ENCODE measurements around the gene APOO. TPM values are rescaled to one million over a fixed set of nuclear protein-coding genes. Genes with fewer than 3 reads are reported as not detected.
A peak's percentile ranks its signal among the peaks of the same experiment; 100 is the strongest.

APOO gene
- total RNA-seq (2014; rRNA removed; shearing (Covaris generic); ENCODE audit: low replicate concordance), result 20.2 and 23.5 TPM in 2 replicates

DNA sequence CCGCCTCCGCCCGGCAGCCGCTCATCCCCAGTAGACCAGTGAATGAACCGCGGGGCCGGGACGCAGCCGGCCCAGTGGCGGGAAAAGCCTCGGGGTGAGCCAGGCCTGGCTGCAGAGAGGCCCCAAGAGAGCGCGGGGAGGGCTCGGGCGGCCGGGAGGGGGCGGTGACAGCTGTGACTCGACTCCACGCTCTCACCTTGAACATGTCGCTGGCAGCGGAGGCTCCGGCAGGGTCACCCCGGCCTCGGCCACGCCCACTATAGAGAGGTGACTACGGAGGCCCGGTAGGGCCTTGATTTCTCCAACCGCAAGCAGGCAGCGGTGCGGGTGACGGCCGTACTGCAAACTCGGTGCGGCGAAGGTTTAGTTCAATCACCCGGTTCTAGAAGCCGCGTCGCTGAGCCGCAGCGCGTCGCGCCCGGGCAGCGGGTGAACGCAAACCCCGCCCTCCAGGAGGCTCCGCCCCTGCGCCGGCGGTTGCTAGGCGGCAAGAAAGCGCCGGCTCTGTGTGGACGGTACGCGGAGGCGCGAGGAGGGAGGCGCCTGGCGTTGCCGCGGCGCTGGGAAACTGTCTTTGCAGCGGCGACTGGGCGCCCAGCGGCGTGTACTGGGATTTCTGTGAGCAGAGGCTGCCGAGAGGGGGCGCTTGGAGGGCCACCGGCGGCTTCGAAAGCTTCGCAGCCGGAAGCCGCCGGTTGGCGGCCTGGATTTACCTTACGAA is at the start of gene APOO, which contains the start of gene CXorf58:
Gene APOO (minus strand): TSS at position 441 of the 721 bp plus-strand sequence. CDS start 236 bp downstream, at position 205.
Gene CXorf58 (plus strand): TSS at position 509 of the 721 bp plus-strand sequence. CDS start 2,297 bp downstream, outside the sequence.
- DNase-seq, result peak; percentile 91

DNA sequence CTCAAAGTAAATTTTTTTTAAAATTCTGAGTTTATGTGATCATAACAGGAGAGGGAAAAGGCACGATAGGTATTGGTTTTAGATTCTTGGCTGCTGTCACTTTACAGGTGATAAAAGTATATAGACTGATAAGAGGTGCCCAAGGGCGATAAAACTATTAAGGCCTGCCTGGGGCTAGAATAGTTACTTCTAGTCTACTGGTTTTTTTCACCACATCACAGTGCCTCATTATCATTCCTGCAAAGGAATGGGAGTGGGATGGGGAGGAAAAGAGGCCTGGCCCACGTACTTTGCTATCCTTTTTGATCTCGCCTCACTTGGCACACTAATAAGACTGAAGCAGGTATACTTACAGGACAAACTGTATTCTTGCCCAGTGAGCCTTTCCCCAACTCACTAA is 46.7 kb upstream of the APOO start:
- no peak overlapping the region for H3K4me3 ChIP-seq
- H3K9me3 ChIP-seq, result no peaks in the 10 kb centered on the region
- no peaks in the 10 kb centered on the region for H3K27me3 ChIP-seq
- no peaks in the 10 kb centered on the region for H3K36me3 ChIP-seq
- no peak for DNase-seq

More for the DNA sequence above, at the start of gene APOO, which contains the start of gene CXorf58:
- H3K4me3 ChIP-seq, result peak within 1 kb of the TSS; percentile 75
- no peaks in the 10 kb centered on the region for H3K9me3 ChIP-seq
- no peaks in the 10 kb centered on the region for H3K36me3 ChIP-seq
- H3K27me3 ChIP-seq, result no peaks in the 10 kb centered on the region

DNA sequence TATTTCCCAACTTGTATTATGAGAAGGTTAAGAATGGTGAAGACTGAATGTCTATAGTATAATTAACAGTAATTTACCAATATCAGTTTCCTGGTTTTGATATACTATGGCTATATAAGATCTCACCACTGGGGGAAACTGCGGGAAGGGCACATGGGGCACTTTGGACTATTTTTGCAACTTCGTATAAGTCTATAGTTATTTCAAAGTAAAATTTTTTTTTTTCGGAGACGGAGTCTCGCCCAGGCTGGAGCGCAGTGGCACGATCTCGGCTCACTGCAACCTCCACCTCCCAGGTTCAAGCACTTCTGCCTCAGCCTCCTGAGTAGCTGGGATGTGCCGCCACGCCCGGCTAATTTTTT is 46.2 kb upstream of the APOO start:
- H3K4me3 ChIP-seq, result no peak overlapping the region
- H3K36me3 ChIP-seq, result no peaks in the 10 kb centered on the region
- no peaks in the 10 kb centered on the region for H3K27me3 ChIP-seq
- H3K9me3 ChIP-seq, result no peaks in the 10 kb centered on the region
- no peak for DNase-seq

DNA sequence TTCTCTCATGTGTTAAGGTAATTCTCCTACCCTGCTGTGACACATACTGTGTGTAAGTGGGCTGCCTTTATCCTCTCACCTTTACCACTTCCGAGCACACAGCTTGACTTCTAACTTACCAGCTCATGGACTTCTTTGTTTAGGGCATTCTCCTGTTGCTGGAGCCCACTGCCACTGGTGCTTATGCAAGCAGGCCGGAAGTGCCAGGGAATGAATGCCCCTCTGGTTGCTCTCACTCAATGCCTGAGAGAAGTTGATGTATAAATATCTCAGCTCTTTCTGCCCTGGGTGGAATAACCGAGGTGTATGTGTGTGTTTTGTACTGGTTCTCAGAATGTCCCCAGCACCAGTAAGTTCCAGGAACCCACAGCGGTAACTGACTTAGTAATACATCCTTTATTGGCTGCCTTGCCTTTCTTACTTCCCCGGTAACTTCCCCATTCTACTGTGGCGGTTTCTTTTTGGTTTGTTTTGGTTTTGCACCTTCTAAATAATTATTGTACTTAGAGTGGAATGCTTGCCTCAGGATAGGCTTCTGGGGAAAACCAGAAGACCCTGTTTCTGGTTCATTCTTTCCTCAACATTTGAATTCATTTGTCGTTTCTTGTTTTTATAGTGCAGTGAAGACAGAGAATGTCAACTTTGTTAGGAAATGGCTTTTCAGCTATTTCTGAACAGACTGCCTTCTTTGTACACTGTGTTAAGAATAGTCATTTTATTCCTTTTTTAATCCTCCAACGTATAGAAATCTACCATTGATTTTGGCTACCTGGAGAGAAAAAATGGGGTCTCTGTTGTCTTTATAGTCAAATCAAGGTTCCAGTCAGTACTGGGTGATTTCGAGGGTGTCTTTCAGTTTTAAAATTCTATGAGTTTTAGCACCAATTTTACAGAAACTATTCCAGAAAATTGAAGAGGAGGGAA is 45.5 kb upstream of the APOO start:
- no peaks in the 10 kb centered on the region for H3K36me3 ChIP-seq
- DNase-seq, result peak; percentile 10
- no peaks in the 10 kb centered on the region for H3K9me3 ChIP-seq
- H3K27me3 ChIP-seq, result no peaks in the 10 kb centered on the region
- H3K4me3 ChIP-seq, result peak overlapping the region; percentile 33

DNA sequence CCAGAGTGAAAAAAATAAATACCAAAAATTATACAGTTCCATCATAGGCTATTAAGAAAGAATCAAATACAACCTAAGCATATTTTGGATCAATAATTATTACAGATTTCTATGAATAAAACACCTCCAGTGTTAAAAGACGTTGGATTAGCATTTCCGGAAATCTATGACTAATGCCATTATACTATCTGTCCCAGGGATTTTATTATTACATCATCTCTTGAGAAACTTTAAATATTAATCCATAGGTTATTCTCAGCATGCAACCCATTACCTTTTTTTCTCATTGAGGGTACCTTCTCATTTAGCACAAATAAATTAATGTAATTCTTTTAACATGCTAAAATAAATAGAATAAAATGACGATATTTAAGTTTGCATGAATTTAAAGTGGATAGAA is 44.7 kb upstream of the APOO start:
- Histone ChIP-seq H3K4me3 (no peak overlapping the region), H3K36me3 (no peaks in the 10 kb centered on the region), H3K27me3 (no peaks in the 10 kb centered on the region), H3K9me3 (no peaks in the 10 kb centered on the region)
- no peak for DNase-seq

DNA sequence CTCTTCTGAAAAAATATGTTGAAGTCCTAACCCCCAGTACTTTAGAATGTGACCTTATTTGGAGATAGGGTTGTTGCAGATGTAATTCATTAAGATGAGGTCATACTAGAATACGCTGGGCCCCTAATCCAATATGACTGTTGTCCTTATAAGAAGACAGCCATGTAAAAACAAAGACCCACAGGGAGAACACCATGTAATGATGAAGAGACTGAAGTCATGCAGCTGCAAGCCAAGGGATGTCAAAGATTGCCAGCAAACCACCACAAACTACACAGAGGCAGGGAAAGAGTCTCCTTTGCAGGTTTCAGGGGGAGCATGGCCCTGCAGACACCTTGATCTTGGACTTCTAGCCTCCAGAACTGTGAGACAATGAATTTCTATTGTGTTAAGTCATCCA is 37.5 kb upstream of the APOO start:
- Histone ChIP-seq H3K36me3 (no peaks in the 10 kb centered on the region), H3K27me3 (no peaks in the 10 kb centered on the region), H3K9me3 (no peaks in the 10 kb centered on the region), H3K4me3 (no peak overlapping the region)
- DNase-seq, result no peak

DNA sequence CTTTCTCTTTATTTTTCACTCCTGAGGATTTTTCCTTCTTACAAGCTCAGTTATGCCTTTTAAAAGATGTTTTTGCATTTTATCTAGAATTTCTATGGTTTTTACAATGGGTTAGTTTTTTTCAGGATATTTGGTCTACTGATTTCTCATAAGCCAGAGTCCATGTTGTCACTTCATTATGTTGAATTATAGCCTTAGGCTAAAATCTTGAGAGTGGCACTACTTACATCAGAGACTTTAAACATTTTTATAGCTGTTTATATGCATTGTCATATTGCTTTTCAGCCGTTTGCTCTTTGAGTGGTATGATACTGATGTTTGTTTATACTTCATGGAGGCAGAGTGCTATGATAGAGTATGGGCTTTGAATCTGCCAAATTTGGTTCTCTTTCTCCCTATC is 36.5 kb upstream of the APOO start:
- Histone ChIP-seq H3K27me3 (no peaks in the 10 kb centered on the region), H3K36me3 (no peaks in the 10 kb centered on the region), H3K4me3 (no peak overlapping the region), H3K9me3 (no peaks in the 10 kb centered on the region)
- DNase-seq, result no peak

DNA sequence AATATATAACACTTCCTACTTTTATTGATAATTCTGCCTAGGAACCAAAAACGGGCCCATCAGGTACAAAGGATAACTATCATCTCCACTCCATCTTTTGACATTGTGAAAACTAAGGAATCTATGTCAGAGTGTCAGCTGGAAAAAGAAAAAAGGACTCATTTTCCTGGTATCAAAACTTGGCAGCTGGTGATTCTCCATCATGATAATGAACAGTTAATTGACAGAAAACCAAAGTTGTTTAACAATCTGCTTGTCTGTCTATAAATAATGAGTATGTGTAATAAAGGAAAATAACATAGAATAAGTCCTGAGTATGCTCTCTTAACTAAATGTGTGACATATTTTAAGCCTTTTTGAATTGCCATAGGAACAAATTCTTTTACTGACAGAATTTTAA is 31.5 kb upstream of the APOO start:
- Histone ChIP-seq H3K36me3 (no peaks in the 10 kb centered on the region), H3K9me3 (no peaks in the 10 kb centered on the region), H3K4me3 (no peak overlapping the region), H3K27me3 (no peaks in the 10 kb centered on the region)
- DNase-seq, result no peak

DNA sequence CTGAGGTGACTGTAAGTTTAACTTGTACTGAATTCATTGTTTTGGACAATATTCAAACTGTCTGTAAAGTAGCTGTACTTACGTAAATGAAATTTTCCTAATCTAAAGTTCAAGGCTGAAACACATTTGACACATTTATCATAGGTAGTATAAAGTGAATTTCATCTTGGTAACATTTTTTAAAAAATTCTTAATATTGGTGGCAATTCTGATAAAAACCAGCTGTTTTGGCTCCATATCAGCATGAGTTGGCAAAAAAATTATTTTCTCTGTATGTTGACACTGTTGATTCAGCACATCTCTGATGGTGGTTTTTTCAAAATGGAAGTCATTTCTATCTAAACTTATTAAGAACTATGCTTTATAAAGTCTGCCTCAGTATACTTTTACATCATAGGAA is 31.0 kb upstream of the APOO start:
- no peaks in the 10 kb centered on the region for H3K36me3 ChIP-seq
- H3K9me3 ChIP-seq, result no peaks in the 10 kb centered on the region
- no peak overlapping the region for H3K4me3 ChIP-seq
- no peak for DNase-seq
- no peaks in the 10 kb centered on the region for H3K27me3 ChIP-seq

DNA sequence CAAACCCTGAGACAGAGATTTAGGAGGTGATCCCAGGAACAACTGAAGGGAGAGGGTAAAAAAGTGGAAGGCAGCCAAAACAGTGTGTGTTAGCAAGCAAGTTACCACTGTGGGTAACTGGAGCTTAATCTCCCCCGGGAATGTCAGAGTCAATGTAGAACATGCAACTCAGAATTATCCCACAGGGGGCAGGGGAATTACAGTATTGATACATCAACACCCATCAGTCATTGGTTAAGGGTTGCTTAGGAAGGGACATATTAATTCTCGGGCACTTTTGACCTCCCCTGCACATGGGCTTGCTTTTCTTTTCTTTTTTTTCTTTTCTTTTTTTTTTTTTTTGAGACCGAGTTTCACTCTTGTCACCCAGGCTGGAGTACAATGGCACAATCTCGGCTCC is 29.4 kb upstream of the APOO start:
- no peaks in the 10 kb centered on the region for H3K36me3 ChIP-seq
- no peak for DNase-seq
- no peaks in the 10 kb centered on the region for H3K9me3 ChIP-seq
- H3K27me3 ChIP-seq, result no peaks in the 10 kb centered on the region
- H3K4me3 ChIP-seq, result no peak overlapping the region

DNA sequence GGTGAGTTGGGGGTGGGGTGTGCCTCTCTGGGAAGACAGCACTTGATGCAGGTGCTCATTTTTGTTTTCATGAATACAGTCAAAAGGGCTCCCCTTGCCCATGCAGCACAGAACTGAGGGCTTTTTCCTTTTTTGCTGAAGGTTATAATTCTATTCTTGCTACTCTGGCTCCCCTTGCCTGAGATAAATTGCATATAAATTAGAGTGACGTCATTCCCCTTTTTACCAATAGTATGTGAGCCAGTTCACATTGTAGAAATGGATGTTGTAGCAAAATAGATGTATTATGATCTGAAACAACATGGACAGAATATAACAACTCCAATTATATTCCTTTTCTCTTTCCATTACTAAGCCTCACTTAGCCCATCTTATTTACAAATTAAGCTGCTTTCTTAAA is 28.4 kb upstream of the APOO start:
- no peak for DNase-seq
- Histone ChIP-seq H3K27me3 (no peaks in the 10 kb centered on the region), H3K4me3 (no peak overlapping the region), H3K9me3 (no peaks in the 10 kb centered on the region), H3K36me3 (no peaks in the 10 kb centered on the region)

DNA sequence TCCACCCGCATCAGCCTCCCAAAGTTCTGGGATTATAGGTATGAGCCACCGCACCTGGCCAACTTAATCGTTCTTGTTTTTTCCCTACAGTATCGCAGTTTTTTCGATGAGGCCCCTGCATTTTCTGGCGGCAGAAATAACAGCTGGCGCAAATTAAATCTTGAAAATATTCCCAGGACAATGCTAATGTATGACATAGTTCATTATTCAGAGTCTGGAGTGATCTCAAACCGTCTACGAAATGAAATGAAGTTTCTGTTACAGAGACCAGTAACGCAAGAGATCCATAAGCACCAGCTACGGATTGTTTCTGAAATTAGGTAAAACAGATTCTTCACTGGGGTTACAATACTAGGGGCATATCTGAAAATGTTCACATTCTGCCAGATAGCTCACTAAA is 27.4 kb upstream of the APOO start:
- Histone ChIP-seq H3K27me3 (no peaks in the 10 kb centered on the region), H3K9me3 (no peaks in the 10 kb centered on the region), H3K4me3 (no peak overlapping the region), H3K36me3 (no peaks in the 10 kb centered on the region)
- no peak for DNase-seq

DNA sequence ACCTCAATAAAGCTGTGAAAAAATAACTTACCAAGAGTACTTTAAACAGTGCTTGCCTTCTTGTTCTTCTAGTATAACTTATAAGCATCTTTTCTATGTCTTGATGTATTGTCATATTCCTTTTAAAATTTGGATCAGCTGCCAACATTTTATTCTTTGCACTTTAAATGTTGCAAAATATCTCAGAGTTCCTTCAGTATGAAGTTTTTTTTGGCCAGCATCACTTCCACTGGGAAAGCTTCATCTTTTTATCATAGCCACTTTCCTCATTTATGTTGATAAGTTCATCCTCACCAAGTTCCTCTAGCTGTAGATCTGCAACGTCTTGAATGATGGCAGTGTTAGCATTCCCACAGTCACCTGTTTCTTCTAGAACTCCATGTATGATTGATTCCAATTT is 24.3 kb upstream of the APOO start:
- Histone ChIP-seq H3K36me3 (no peaks in the 10 kb centered on the region), H3K9me3 (no peaks in the 10 kb centered on the region), H3K27me3 (no peaks in the 10 kb centered on the region), H3K4me3 (no peak overlapping the region)
- DNase-seq, result no peak

DNA sequence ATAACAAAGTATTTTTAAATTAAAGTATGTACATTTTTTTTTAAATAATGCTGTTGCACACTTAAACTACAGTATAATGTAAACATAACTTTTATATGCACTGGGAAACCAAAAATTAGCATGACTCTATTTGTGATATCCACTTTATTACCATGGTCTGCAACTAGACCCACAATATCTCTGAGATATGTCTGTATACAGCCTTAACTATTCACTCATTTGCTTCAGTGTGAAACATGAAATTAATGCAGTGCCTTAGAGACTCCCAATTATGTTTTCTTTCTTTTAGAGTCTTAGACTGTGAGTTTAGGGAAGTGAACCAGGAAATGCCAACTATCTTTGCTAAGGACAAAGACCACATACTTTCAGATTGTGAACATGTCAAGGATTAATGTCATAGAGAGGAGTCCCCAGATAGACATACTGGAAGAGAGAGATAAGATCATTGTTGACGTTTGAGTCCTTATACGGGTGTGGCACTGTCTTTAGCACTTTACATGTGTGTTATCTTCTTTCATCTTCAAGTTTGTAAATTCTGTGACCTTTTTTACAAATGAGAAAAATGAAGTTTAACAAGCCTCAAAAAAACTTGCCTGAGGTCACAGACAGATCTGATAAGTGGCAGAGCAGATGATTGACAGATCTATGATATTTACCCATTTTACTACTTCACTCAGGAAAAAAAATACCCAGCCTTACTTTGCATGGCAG is 23.3 kb upstream of the APOO start:
- no peak overlapping the region for H3K4me3 ChIP-seq
- no peaks in the 10 kb centered on the region for H3K9me3 ChIP-seq
- no peaks in the 10 kb centered on the region for H3K27me3 ChIP-seq
- DNase-seq, result no peak
- H3K36me3 ChIP-seq, result no peaks in the 10 kb centered on the region

DNA sequence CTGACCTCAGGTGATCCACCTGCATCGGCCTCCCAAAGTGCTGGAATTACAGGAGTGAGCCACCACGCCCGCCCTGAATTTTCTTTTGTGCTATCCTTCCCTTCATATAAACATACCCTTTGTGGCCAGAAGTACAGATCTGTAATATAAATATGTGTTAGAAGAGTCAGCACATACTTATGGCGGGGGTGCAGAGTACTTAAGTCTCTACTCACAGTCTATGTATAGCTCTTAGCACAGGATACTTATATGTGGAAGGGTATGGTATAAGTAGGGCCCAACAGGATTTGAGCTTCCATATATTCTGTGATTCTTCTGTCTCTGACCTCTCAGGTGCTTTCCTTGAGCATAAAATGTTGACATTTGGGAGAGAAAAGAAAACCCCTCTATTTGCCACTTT is 18.3 kb upstream of the APOO start:
- DNase-seq, result no peak
- Histone ChIP-seq H3K4me3 (no peak overlapping the region), H3K9me3 (no peaks in the 10 kb centered on the region), H3K36me3 (no peaks in the 10 kb centered on the region), H3K27me3 (no peaks in the 10 kb centered on the region)

DNA sequence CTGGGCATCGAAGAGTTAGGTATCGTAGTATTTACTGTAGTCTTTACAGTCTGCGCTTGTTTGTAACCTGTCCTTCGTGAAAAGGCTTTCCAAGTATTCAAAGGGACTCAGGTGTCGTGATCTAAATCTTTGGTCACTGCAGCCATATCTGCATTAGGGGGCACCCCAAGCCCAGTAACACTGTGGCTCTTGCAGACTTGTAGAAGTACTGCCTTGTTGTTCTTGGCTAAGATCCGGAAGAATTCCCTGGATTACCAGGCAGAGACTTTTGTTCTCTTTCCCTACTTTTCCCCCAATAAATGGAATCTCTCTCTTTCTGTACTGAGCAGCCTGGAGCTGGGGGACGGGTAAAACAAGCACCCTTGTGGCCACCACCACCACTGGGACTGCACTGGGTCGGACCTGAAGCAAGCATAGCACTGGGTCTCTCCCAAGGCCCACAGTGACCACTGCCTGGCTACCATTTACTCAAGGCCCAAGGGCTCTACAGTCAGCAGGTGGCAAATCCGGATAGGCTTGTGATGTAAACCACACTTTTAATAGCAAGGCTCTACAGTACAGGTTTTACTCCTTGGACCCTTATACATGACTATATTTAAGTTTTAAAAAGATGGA is 12.1 kb upstream of the APOO start:
- no peaks in the 10 kb centered on the region for H3K36me3 ChIP-seq
- H3K27me3 ChIP-seq, result no peaks in the 10 kb centered on the region
- no peak for DNase-seq
- no peaks in the 10 kb centered on the region for H3K9me3 ChIP-seq
- no peak overlapping the region for H3K4me3 ChIP-seq

DNA sequence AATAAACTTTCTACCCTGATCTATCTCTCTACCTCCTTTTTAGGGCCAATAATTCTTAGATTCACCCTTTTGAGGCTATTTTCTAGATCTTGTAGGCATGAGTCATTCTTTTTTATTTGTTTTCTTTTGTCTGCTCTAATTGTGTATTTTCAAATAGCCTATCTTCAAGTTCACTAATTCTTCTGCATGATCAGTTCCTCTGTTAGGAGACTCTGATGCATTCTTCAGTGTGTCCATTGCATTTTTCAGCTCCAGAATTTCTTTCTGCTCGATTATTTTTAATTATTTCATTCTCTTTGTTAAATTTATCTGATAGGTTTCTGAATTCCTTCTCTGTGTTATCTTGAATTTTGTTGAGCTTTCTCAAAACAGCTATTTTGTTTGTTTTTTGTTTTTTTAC is 11.4 kb upstream of the APOO start:
- DNase-seq, result no peak
- Histone ChIP-seq H3K4me3 (no peak overlapping the region), H3K27me3 (no peaks in the 10 kb centered on the region), H3K36me3 (no peaks in the 10 kb centered on the region), H3K9me3 (no peaks in the 10 kb centered on the region)
